Activated gamma-delta T cell treated with anti-CD3 and anti-CD28 coated beads, Interleukin-2, amount 50 U/mL, for 16 hours (primary cell): ENCODE measurements around the gene GPR155.
"Not testable (repeated sequence)": the region's sequence is repeated elsewhere in the genome, so short reads cannot be mapped to it uniquely, and the experiment has no call there.

Source experiments
- DNase-seq: peaks from one replicate; pipeline ENCODE4 v3.0.0-alpha.2; 2020; ENCODE audit warnings: low read depth

The GPR155 gene

GRCh38 chr2:174439950-174440349 lies 46.9 kb downstream of the GPR155 start:
- no peak for DNase-seq

- DNase-seq = no peak
These were observed 47.5 kb downstream of the GPR155 start for GRCh38 chr2:174439323-174439722.

- no peak for DNase-seq
These were observed 48.5 kb downstream of the GPR155 start for GRCh38 chr2:174438146-174438886.

GRCh38 chr2:174436351-174436750 lies 50.5 kb downstream of the GPR155 start:
- DNase-seq = no peak

- DNase-seq = no peak
These were observed 54.9 kb downstream of the GPR155 start for GRCh38 chr2:174431902-174432301.

GRCh38 chr2:174430066-174430465 lies 56.8 kb downstream of the GPR155 start:
- DNase-seq = no peak

GRCh38 chr2:174428214-174428613 lies 58.6 kb downstream of the GPR155 start:
- no peak for DNase-seq

GRCh38 chr2:174412256-174412655 lies 74.6 kb downstream of the GPR155 start:
- DNase-seq = no peak

- DNase-seq = not testable (repeated sequence)
These were observed 76.8 kb downstream of the GPR155 start for GRCh38 chr2:174410039-174410438.

- no peak for DNase-seq
These were observed 83.2 kb downstream of the GPR155 start for GRCh38 chr2:174403628-174404027.

- no peak for DNase-seq
These were observed 86.0 kb downstream of the GPR155 start for GRCh38 chr2:174400853-174401252.

GRCh38 chr2:174399171-174399570 lies 87.7 kb downstream of the GPR155 start:
- no peak for DNase-seq

GRCh38 chr2:174397773-174398172 lies 89.1 kb downstream of the GPR155 start:
- no peak for DNase-seq

GRCh38 chr2:174395969-174396630 lies 90.7 kb downstream of the GPR155 start:
- DNase-seq = no peak

- peak; percentile 61 for DNase-seq
These were observed 91.4 kb downstream of the GPR155 start, which contains the start of gene SCRN3 for GRCh38 chr2:174395284-174395968. TSS of gene SCRN3 (plus strand) at chr2:174395730. CDS start at chr2:174398284, 2,554 bp downstream.

GRCh38 chr2:174392706-174393105 lies 94.1 kb downstream of the GPR155 start:
- DNase-seq = no peak

GRCh38 chr2:174390303-174390702 lies 96.5 kb downstream of the GPR155 start:
- not testable (repeated sequence) for DNase-seq

GRCh38 chr2:174389542-174389941 lies 97.3 kb downstream of the GPR155 start:
- DNase-seq = no peak

- not testable (repeated sequence) for DNase-seq
These were observed 98.1 kb downstream of the GPR155 start for GRCh38 chr2:174388706-174389105.

- no peak for DNase-seq
These were observed 101.6 kb downstream of the GPR155 start for GRCh38 chr2:174385201-174385600.

GRCh38 chr2:174383796-174384195 lies 103.0 kb downstream of the GPR155 start:
- no peak for DNase-seq
